ENCODE measurements around the gene KIF1A.

The KIF1A gene

GRCh38 chr2:240716130-240716798 is 103.8 kb downstream of the KIF1A start:
- DNase-seq (ENCODE audit: low read depth) = no peak
- TF ChIP-seq CTCF (IDR thresholded peaks at IDR 0.05; ENCODE audit: low read length, missing control alignments) = no peak
- H3K4me3 ChIP-seq (replicated peaks; ENCODE audit: low read depth, low read length) = no peak overlapping the region

GRCh38 chr2:240714747-240715725 is 105.0 kb downstream of the KIF1A start:
- DNase-seq (ENCODE audit: low read depth) = no peak
- TF ChIP-seq CTCF (IDR thresholded peaks at IDR 0.05; ENCODE audit: low read length, missing control alignments) = no peak

GRCh38 chr2:240713928-240714746 is 105.9 kb downstream of the KIF1A start:
- DNase-seq (ENCODE audit: low read depth) = no peak
- no peak for TF ChIP-seq CTCF (IDR thresholded peaks at IDR 0.05; ENCODE audit: low read length, missing control alignments)
- H3K4me3 ChIP-seq (replicated peaks; ENCODE audit: low read depth, low read length) = no peak overlapping the region

More at GRCh38 chr2:240714747-240715725, 105.0 kb downstream of the KIF1A start:
- no peak overlapping the region for H3K4me3 ChIP-seq (replicated peaks; ENCODE audit: low read depth, low read length)

- no peak for TF ChIP-seq CTCF (IDR thresholded peaks at IDR 0.05; ENCODE audit: low read length, missing control alignments)
- no peak for DNase-seq (ENCODE audit: low read depth)
- H3K4me3 ChIP-seq (replicated peaks; ENCODE audit: low read depth, low read length) = no peak overlapping the region
Observed at GRCh38 chr2:240713071-240713927, 106.7 kb downstream of the KIF1A start.

GRCh38 chr2:240712121-240712520 is 107.9 kb downstream of the KIF1A start:
- no peak for DNase-seq (ENCODE audit: low read depth)
- no peak for TF ChIP-seq CTCF (IDR thresholded peaks at IDR 0.05; ENCODE audit: low read length, missing control alignments)
- no peak overlapping the region for H3K4me3 ChIP-seq (replicated peaks; ENCODE audit: low read depth, low read length)

GRCh38 chr2:240711701-240712100 is 108.3 kb downstream of the KIF1A start:
- H3K4me3 ChIP-seq (replicated peaks; ENCODE audit: low read depth, low read length) = no peak overlapping the region
- no peak for TF ChIP-seq CTCF (IDR thresholded peaks at IDR 0.05; ENCODE audit: low read length, missing control alignments)
- DNase-seq (ENCODE audit: low read depth) = no peak

All from fibroblast of pulmonary artery (primary cell).